ENCODE data around the gene SCYL2.

DNA sequence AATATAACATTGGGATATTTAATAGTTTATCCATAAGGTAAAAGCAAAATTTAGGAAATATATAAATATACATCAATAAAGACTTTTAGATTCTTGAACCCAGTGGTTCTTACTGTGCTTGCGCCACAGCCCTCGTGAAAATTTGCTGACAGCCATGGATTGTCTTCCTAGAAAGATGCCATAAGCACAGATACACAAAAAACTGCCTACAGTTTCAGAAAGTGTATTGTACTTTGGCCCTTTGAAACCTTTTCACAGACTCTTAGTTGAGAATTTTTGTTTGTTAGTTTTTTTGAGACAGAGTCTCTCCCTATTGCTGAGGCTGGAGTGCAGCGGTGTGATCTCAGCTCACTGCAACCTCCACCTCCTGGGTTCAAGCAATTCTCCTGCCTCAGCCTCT lies 28.2 kb upstream of the SCYL2 start:
- TF ChIP-seq, protein P1, sequence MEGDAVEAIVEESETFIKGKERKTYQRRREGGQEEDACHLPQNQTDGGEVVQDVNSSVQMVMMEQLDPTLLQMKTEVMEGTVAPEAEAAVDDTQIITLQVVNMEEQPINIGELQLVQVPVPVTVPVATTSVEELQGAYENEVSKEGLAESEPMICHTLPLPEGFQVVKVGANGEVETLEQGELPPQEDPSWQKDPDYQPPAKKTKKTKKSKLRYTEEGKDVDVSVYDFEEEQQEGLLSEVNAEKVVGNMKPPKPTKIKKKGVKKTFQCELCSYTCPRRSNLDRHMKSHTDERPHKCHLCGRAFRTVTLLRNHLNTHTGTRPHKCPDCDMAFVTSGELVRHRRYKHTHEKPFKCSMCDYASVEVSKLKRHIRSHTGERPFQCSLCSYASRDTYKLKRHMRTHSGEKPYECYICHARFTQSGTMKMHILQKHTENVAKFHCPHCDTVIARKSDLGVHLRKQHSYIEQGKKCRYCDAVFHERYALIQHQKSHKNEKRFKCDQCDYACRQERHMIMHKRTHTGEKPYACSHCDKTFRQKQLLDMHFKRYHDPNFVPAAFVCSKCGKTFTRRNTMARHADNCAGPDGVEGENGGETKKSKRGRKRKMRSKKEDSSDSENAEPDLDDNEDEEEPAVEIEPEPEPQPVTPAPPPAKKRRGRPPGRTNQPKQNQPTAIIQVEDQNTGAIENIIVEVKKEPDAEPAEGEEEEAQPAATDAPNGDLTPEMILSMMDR (IDR thresholded peaks at IDR 0.05): no peak
- no peak for TF ChIP-seq POLR2A (IDR thresholded peaks at IDR 0.05)

All from esophagus squamous epithelium (tissue), 4 donors.